ENCODE results near the gene SLC46A3.

DNA sequence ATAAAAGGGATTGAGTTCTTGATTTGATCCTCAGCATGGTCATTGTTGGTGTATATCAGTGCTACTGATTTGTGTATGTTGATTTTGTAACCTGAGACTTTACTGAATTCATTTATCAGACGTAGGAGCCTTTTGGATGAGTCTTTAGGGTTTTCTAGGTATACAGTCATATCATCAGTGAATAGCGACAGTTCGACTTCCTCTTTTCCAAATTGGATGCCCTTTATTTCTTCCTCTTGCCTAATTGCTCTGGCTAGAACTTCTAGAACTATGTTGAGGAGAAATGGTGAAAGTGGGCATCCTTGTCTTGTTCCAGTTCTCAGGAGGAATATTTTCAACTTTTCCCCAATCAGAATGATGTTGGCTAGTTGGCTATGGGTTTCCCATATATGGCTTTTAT lies 32.9 kb downstream of the SLC46A3 start:
- TF ChIP-seq, protein P1, sequence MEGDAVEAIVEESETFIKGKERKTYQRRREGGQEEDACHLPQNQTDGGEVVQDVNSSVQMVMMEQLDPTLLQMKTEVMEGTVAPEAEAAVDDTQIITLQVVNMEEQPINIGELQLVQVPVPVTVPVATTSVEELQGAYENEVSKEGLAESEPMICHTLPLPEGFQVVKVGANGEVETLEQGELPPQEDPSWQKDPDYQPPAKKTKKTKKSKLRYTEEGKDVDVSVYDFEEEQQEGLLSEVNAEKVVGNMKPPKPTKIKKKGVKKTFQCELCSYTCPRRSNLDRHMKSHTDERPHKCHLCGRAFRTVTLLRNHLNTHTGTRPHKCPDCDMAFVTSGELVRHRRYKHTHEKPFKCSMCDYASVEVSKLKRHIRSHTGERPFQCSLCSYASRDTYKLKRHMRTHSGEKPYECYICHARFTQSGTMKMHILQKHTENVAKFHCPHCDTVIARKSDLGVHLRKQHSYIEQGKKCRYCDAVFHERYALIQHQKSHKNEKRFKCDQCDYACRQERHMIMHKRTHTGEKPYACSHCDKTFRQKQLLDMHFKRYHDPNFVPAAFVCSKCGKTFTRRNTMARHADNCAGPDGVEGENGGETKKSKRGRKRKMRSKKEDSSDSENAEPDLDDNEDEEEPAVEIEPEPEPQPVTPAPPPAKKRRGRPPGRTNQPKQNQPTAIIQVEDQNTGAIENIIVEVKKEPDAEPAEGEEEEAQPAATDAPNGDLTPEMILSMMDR (conservative IDR thresholded peaks at IDR 0.05; ENCODE audit: low read depth, low read length), result no peak
- no peak for TF ChIP-seq EZH2 (IDR thresholded peaks at IDR 0.05; ENCODE audit: low read length, unreplicated experiment)

Data from PC-3 (cell line).